ENCODE results near the gene RAMP2. TPM values are rescaled to one million over a fixed set of nuclear protein-coding genes. Genes with fewer than 3 reads are reported as not detected.
A peak's percentile ranks its signal among the peaks of the same experiment; 100 is the strongest.

RAMP2 gene
- total RNA-seq, 1 donor from 2014 or later: 38.2 TPM

DNA sequence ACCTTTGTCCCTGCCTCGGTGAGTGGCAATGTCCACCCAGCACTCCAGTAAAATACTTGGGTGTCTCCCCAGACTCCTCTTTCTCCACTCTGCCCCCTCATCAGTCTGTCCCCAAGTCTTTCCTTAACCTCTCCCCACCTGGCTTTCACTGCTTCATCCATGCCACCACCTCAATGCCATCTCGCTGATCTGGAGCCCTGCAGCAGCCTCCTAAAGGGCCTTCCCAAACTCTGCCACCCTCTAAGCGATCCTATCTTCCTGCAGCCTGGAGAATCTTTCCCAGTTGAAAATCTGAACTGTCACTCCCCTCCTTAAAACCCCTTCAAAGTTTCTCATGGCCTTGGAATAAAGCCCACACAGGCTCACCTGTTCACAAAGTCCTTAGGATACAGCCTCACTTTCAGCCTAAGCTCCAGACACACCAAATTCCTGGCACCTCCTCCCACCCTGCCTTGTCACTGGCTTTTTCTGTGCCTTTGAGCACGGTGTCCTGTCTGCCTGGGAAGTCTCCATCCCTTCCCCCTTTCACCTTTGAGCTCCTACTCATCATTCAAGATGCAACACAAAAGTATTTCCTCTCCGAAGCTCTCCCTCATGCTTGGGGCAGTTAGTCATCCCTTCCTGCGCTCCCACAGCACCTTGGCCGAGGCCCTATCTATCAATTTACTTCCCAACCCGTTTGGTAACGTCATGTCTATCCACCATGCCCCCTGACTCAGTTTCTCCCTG is 22.2 kb downstream of the RAMP2 start:
- ATAC-seq (ENCODE audit: poor library complexity): no peak
- intact Hi-C loops (cut with DNase I): no loop called here
- no peak for DNase-seq

GRCh38 chr17:42783791-42784138 is 22.7 kb downstream of the RAMP2 start:
- DNase-seq (no peak), ATAC-seq (ENCODE audit: poor library complexity) (no peak)
- intact Hi-C loops (cut with DNase I): no loop called here

DNA sequence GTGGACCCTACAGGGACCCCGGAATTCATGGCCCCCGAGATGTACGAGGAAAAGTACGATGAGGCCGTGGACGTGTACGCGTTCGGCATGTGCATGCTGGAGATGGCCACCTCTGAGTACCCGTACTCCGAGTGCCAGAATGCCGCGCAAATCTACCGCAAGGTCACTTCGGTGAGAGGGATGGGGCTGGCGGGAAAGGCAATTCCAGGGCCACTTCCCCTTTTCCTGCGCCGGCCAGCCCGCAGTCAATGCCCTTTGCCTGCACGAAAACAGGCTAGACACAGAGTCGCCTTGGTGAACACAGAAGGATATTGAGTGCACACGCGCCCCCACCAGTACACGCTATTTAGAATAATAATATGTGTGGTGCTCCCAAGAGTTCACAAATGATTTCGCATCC is 23.4 kb downstream of the RAMP2 start:
- intact Hi-C loops (cut with DNase I): no loop called here
- ATAC-seq (ENCODE audit: poor library complexity): no peak
- DNase-seq: no peak

GRCh38 chr17:42784811-42785592 is 24.0 kb downstream of the RAMP2 start:
- DNase-seq: no peak
- intact Hi-C loops (cut with DNase I): no loop called here

DNA sequence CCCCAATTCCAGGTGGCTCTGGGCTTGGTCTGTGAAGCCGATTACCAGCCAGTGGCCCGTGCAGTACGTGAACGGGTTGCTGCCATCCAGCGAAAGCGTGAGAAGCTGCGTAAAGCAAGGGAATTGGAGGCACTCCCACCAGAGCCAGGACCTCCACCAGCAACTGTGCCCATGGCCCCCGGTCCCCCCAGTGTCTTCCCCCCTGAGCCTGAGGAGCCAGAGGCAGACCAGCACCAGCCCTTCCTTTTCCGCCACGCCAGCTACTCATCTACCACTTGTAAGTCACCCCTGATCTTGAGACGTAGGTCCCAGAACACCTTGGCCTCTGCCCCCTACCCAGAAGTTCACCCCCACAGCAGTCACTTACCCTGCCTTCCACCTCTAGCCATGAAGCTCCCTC is 26.2 kb downstream of the RAMP2 start:
- ATAC-seq (ENCODE audit: poor library complexity): no peak
- no peak for DNase-seq
- intact Hi-C loops (cut with DNase I): no loop called here

More at GRCh38 chr17:42784811-42785592, 24.0 kb downstream of the RAMP2 start:
- no peak for ATAC-seq (ENCODE audit: poor library complexity)

- intact Hi-C loops (cut with DNase I): no loop called here
- DNase-seq (no peak), ATAC-seq (ENCODE audit: poor library complexity) (no peak)
Observed at GRCh38 chr17:42791948-42792347, 30.9 kb downstream of the RAMP2 start.

GRCh38 chr17:42792545-42792944 is 31.5 kb downstream of the RAMP2 start:
- no peak for ATAC-seq (ENCODE audit: poor library complexity)
- intact Hi-C loops (cut with DNase I): no loop called here
- no peak for DNase-seq

DNA sequence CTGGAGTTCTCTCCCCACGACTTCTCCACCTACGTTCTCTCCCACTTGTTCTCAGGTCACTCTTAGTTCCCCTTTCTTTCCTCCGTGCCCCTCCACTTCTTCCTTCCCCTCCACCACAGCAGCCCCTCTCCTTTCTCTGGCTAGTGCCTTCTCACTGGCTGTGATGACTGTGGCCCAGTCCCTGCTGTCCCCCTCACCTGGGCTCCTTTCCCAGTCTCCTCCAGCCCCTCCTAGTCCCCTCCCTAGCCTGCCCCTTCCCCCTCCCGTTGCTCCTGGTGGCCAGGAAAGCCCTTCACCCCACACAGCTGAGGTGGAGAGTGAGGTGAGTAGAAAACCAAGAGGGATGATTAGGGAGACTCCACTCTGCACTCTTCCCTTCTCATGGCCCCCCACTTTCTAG is 34.0 kb downstream of the RAMP2 start:
- DNase-seq: no peak
- no peak for ATAC-seq (ENCODE audit: poor library complexity)
- intact Hi-C loops (cut with DNase I): no loop called here

DNA sequence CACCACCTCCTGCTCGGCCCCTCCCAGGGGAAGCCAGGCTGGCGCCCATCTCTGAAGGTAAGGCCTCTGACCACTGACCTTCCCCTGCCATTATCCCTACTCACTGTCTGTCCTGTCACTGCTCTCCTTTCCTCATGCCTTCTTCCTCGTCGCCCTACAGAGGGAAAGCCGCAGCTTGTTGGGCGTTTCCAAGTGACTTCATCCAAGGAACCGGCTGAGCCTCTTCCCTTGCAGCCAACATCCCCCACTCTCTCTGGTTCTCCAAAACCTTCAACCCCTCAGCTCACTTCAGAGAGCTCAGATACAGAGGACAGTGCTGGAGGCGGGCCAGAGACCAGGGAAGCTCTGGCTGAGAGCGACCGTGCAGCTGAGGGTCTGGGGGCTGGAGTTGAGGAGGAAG is 34.4 kb downstream of the RAMP2 start:
- ATAC-seq (ENCODE audit: poor library complexity) (no peak), DNase-seq (no peak)
- intact Hi-C loops (cut with DNase I): no loop called here

DNA sequence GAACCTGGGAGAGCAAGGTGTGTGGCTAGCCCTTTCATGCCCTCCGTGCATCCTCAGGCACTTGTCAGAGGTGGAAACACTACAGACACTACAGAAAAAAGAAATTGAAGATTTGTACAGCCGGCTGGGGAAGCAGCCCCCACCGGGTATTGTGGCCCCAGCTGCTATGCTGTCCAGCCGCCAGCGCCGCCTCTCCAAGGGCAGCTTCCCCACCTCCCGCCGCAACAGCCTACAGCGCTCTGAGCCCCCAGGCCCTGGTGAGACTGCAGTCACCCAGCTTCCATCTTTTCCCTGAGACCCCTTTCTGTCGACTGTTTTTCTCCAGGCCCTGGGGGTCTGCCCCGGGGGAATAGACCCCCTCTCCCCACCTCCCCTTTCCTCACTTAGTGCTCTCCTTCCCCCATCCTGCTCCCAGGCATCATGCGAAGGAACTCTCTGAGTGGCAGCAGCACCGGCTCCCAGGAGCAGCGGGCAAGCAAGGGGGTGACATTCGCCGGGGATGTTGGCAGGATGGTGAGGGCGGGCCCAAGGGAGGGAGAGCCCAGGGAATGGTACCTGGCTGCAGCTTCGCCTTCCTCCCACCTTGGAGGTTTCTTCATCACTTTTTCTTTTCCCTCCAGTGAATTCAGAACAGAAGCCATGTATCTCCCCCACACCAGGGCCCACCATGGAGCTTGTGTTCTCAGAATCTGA is 35.2 kb downstream of the RAMP2 start:
- DNase-seq (no peak), ATAC-seq (ENCODE audit: poor library complexity) (no peak)
- intact Hi-C loops (cut with DNase I): no loop called here

GRCh38 chr17:42797067-42798007 is 36.3 kb downstream of the RAMP2 start:
- intact Hi-C loops (cut with DNase I): no loop called here
- ATAC-seq (ENCODE audit: poor library complexity): no peak

GRCh38 chr17:42798011-42798382 is 37.0 kb downstream of the RAMP2 start:
- ATAC-seq (ENCODE audit: poor library complexity) (no peak), DNase-seq (no peak)
- intact Hi-C loops (cut with DNase I): no loop called here

More at GRCh38 chr17:42797067-42798007, 36.3 kb downstream of the RAMP2 start:
- no peak for DNase-seq

- DNase-seq (peak; percentile 92), ATAC-seq (ENCODE audit: poor library complexity) (peak; percentile 98)
- intact Hi-C loops (cut with DNase I): no loop called here
Observed at GRCh38 chr17:42798383-42799380, 37.7 kb downstream of the RAMP2 start, which contains the start of the genes CNTD1 and COA3. TSS of gene CNTD1 (plus strand) at chr17:42798861. CDS start at chr17:42799068, 207 bp downstream. TSS of gene COA3 (minus strand) at chr17:42798704. CDS start at chr17:42798681, 23 bp downstream.

- intact Hi-C loops (cut with DNase I): no loop called here
- no peak for ATAC-seq (ENCODE audit: poor library complexity)
- no peak for DNase-seq
Observed at GRCh38 chr17:42803074-42803883, 42.3 kb downstream of the RAMP2 start.

- intact Hi-C loops (cut with DNase I): no loop called here
- no peak for DNase-seq
- ATAC-seq (ENCODE audit: poor library complexity): no peak
Observed at GRCh38 chr17:42804918-42805367, 43.9 kb downstream of the RAMP2 start.

GRCh38 chr17:42806249-42806648 is 45.2 kb downstream of the RAMP2 start:
- no peak for ATAC-seq (ENCODE audit: poor library complexity)

More at GRCh38 chr17:42806249-42806648, 45.2 kb downstream of the RAMP2 start:
- no peak for DNase-seq
- intact Hi-C loops (cut with DNase I): no loop called here

All from Right ventricle myocardium superior (tissue), 1 donor.